ENCODE data around the gene SEC24A. TPM values are rescaled to one million over a fixed set of nuclear protein-coding genes. Genes with fewer than 3 reads are reported as not detected.

Gene SEC24A
- total RNA-seq, 2 experiments from 2014 or later: 29.3 to 30.5 TPM

DNA sequence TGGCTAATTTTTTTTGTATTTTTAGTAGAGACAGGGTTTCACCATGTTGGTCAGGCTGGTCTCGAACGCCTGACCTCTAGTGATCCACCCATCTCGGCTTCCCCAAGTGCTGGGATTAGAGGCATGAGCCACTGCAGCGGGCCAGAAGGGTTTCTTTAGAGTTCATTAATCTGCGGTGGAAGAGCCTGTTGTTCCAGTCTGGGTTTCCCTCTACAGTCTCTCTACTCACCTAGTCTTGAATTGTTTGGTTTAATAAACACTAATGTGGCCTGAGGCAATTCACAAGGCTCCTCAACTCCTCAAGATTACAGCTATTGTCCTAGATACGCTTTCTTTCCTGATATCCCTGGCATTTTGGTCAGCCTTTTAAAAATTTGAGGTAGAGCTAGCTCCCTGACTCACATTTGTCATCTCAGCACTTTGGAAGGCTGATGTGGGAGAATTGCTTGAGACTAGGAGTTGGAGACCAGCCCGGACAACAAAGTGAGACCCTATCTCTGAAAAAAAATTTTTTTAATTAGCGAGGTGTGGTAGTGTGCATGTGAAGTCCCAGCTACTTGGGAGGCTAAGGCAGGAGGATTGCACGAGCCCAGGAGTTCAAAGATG is 11.4 kb upstream of the SEC24A start:
- Mint-ChIP-seq H3K9me3 (no peaks in the 10 kb centered on the region), H3K4me3 (no peak overlapping the region), H3K4me1 (ENCODE audit: low read depth) (peaks cover 5% of the 10 kb centered on the region), H3K27ac (no peak overlapping the region), H3K36me3 (ENCODE audit: low read depth) (no peaks in the 10 kb centered on the region), H3K27me3 (no peaks in the 10 kb centered on the region)
- ATAC-seq: no peak
- no peak for TF ChIP-seq CTCF (IDR thresholded peaks at IDR 0.05)
- DNase-seq: no peak
- CTCF ChIA-PET: interaction anchor here (1.0 to 1.3 kb wide), 2 partner anchors 16 to 50 kb away, joined by 3 read pairs; no protein-coding TSS in a partner anchor
- intact Hi-C loops (cut with micrococcal nuclease): no loop called here
- POLR2A ChIA-PET: interaction anchor here (0.6 kb wide), 1 partner anchor 11 kb away, joined by 3 read pairs; the partner anchor contains the start of gene SEC24A

DNA sequence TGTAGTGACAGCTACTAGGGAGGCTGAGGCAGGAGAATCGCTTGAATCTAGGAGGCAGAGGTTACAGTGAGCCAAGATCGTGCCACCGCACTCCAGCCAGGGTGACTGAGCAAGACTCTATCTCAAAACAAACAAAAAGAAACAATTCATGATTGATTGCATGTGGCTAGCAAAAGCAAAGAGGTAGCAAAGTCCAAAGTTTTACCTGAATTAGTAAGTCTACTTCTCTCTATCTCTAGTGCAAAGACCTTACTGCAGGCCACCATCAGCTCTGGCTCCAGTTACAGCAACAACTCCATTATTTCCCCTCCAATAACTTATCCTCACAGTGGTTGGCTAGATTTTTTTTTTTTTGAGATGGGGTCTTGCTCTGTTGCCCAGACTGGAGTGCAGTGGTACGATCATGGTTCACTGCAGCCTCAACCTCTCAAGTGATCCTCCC is 9.8 kb upstream of the SEC24A start:
- H3K4me3 Mint-ChIP-seq: no peak overlapping the region
- no peak for DNase-seq
- CTCF ChIA-PET: no interaction called here

GRCh38 chr5:134642931-134643530 is 5.6 kb upstream of the SEC24A start:
- ATAC-seq: no peak
- Mint-ChIP-seq H3K4me1 (ENCODE audit: low read depth) (peaks cover 8% of the 10 kb centered on the region), H3K36me3 (ENCODE audit: low read depth) (no peaks in the 10 kb centered on the region), H3K27ac (no peak overlapping the region), H3K4me3 (no peak overlapping the region), H3K27me3 (no peaks in the 10 kb centered on the region), H3K9me3 (no peaks in the 10 kb centered on the region)
- DNase-seq: no peak
- ChIA-PET CTCF (interaction anchor here (1.5 kb wide), 2 partner anchors 11 to 56 kb away, joined by 4 to 6 read pairs; no protein-coding TSS in a partner anchor), POLR2A (interaction anchor here (0.9 to 2.4 kb wide), 2 partner anchors 8 to 96 kb away, joined by 3 to 9 read pairs; partner anchors contain the start of gene CAMLG)
- no peak for TF ChIP-seq CTCF (IDR thresholded peaks at IDR 0.05)
- intact Hi-C loops (cut with micrococcal nuclease): no loop called here

More for the DNA sequence above, 9.8 kb upstream of the SEC24A start:
- H3K36me3 Mint-ChIP-seq (ENCODE audit: low read depth): no peaks in the 10 kb centered on the region
- no peak overlapping the region for H3K27ac Mint-ChIP-seq
- no peak for TF ChIP-seq CTCF (IDR thresholded peaks at IDR 0.05)
- ATAC-seq: no peak
- H3K27me3 Mint-ChIP-seq: no peaks in the 10 kb centered on the region
- intact Hi-C loops (cut with micrococcal nuclease): no loop called here
- no peaks in the 10 kb centered on the region for H3K9me3 Mint-ChIP-seq
- peaks cover 5% of the 10 kb centered on the region for H3K4me1 Mint-ChIP-seq (ENCODE audit: low read depth)
- POLR2A ChIA-PET: no interaction called here

DNA sequence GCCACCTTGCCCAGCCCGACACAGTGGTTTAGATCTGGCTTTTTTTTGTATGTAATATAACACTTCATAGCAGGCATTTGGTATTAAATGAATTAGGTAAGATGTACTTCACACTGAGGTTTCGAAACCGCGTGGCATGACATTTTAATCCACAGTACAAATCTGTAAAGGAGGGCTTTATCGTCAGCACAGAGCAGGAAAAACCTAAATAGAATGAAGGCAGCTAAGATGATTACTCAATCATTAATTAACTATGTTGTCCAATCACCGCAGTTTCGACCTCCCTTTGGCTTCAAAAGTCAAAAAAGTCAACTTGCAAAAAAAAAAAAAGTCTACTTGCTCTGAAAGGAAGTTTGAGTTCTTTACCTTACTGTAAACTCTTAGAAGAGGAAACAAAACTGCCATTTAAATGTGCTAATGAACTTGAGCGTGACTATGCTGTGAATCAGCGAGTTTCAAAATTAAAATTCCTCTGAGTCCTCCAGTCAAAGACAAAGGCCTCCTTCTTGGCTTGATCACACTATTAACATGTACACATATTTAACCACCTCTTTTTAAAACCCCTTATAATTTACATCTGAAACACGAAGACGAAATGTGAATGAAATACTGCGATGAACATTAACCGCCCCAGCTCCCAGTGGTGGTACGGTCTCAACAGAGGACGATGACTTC is 698 bp upstream of the SEC24A start:
- Mint-ChIP-seq H3K4me3 (peak overlapping the region; percentile 87), H3K4me1 (ENCODE audit: low read depth) (peaks cover 19% of the 10 kb centered on the region), H3K36me3 (ENCODE audit: low read depth) (peaks cover 15% of the 10 kb centered on the region), H3K27ac (peak overlapping the region; percentile 98), H3K27me3 (no peaks in the 10 kb centered on the region), H3K9me3 (no peaks in the 10 kb centered on the region)
- TF ChIP-seq CTCF (IDR thresholded peaks at IDR 0.05): no peak
- ATAC-seq (peak; percentile 65), DNase-seq (peak; percentile 73)
- intact Hi-C loops (cut with micrococcal nuclease): loop anchor here (1.0 kb wide), 1 partner anchor 16 kb away; the partner anchor contains the start of gene SAR1B
- ChIA-PET CTCF (interaction anchor here (1.1 to 2.0 kb wide), 5 partner anchors 14 to 276 kb away, joined by 3 to 7 read pairs (median 4); partner anchors contain the start of genes DDX46, PCBD2 and UBE2B), POLR2A (interaction anchor here (0.8 to 1.9 kb wide), 12 partner anchors 9 to 1596 kb away, joined by 3 to 14 read pairs (median 3); partner anchors contain the start of genes C5orf24, HSPA4, SAR1B and VDAC1)
